T-helper 17 cell (primary cell): Measurements from ENCODE around the gene ELK1. TPM values are rescaled to one million over a fixed set of nuclear protein-coding genes. Genes with fewer than 3 reads are reported as not detected.

Source experiments
- ATAC-seq: fragments of 150-1000 bp; cut with Tn5 transposase; 2 replicates; pipeline ENCODE4 v1.10.0; 2021; ENCODE audit warnings: mild to moderate bottlenecking, moderate library complexity
- DNase-seq, 3 donors: peaks; one replicate each; pipeline versions ENCODE4 v3.0.0 to v3.0.0-alpha.2; 2020 to 2021
- H3K9me3 ChIP-seq: one replicate; pipeline ENCODE4 v1.7.0; 2013; ENCODE audit warnings: low read length, mild to moderate bottlenecking; ENCODE audit not compliant: control insufficient read depth, poor library complexity, severe bottlenecking
- H3K27ac Mint-ChIP-seq: one replicate; pipeline ENCODE4 v1.8.0; 2022; ENCODE audit warnings: mild to moderate bottlenecking, moderate library complexity, mixed read lengths
- H3K27me3 Mint-ChIP-seq: one replicate; pipeline ENCODE4 v1.8.0; 2022; ENCODE audit warnings: mixed read lengths
- H3K36me3 Mint-ChIP-seq: one replicate; pipeline ENCODE4 v1.8.0; 2022; ENCODE audit warnings: low read depth, mixed read lengths
- H3K4me1 Mint-ChIP-seq: one replicate; pipeline ENCODE4 v1.8.0; 2022; ENCODE audit warnings: mild to moderate bottlenecking, mixed read lengths
- H3K4me3 Mint-ChIP-seq: one replicate; pipeline ENCODE4 v1.8.0; 2022; ENCODE audit warnings: mild to moderate bottlenecking, moderate library complexity, mixed read lengths
- total RNA-seq, 4 donors: library from RNA in 2 of 4; stranded (reverse) in 2 of 4; gene quantifications; one replicate each; pipeline ENCODE4 v1.2.3 and lab custom pipeline; 2022 to 2026

ELK1 gene
- total RNA-seq, 2 donors from 2014 or later, result 33.0 to 33.2 TPM

GRCh38 chrX:47659421-47659726 is 9.0 kb upstream of the ELK1 start:
- ATAC-seq (no peak), DNase-seq (no peak)
- Mint-ChIP-seq H3K27me3 (no peaks in the 10 kb centered on the region), H3K4me3 (peak overlapping the region; percentile 80), H3K36me3 (peaks cover 8% of the 10 kb centered on the region), H3K4me1 (peaks cover 13% of the 10 kb centered on the region), H3K27ac (peak overlapping the region; percentile 91)
- no peaks in the 10 kb centered on the region for H3K9me3 ChIP-seq

- Mint-ChIP-seq H3K4me3 (peak within 1 kb of the TSS; percentile 80), H3K27me3 (no peaks in the 10 kb centered on the region), H3K36me3 (peaks cover 8% of the 10 kb centered on the region), H3K4me1 (peaks cover 13% of the 10 kb centered on the region), H3K27ac (peak within 1 kb of the TSS; percentile 91)
- DNase-seq, result peak; percentile 81 to 88 (median 82)
- peak; percentile 86 for ATAC-seq
- no peaks in the 10 kb centered on the region for H3K9me3 ChIP-seq
Observed at GRCh38 chrX:47658684-47659420, 8.5 kb upstream of the ELK1 start, which contains the start of gene UXT. UXT (minus strand) TSS chrX:47659180; CDS start chrX:47658927, 253 bp downstream.

- H3K4me3 Mint-ChIP-seq, result peak overlapping the region; percentile 80
- ATAC-seq, result no peak
- H3K4me1 Mint-ChIP-seq, result peaks cover 13% of the 10 kb centered on the region
Observed at GRCh38 chrX:47658301-47658683, 7.9 kb upstream of the ELK1 start.

GRCh38 chrX:47651043-47651905 is 911 bp upstream of the ELK1 start:
- H3K36me3 Mint-ChIP-seq, result peaks cover 10% of the 10 kb centered on the region

More at GRCh38 chrX:47658301-47658683, 7.9 kb upstream of the ELK1 start:
- H3K36me3 Mint-ChIP-seq, result peaks cover 10% of the 10 kb centered on the region
- H3K9me3 ChIP-seq, result no peaks in the 10 kb centered on the region
- no peaks in the 10 kb centered on the region for H3K27me3 Mint-ChIP-seq
- no peak for DNase-seq
- H3K27ac Mint-ChIP-seq, result peak overlapping the region; percentile 91

GRCh38 chrX:47649781-47650163 is 591 bp downstream of the ELK1 start:
- ATAC-seq (no peak), DNase-seq (no peak)
- H3K4me3 Mint-ChIP-seq, result peak overlapping the region; percentile 96
- peaks cover 29% of the 10 kb centered on the region for H3K4me1 Mint-ChIP-seq
- peaks cover 5% of the 10 kb centered on the region for H3K36me3 Mint-ChIP-seq
- no peaks in the 10 kb centered on the region for H3K27me3 Mint-ChIP-seq
- peak overlapping the region; percentile 94 for H3K27ac Mint-ChIP-seq
- H3K9me3 ChIP-seq, result no peaks in the 10 kb centered on the region

More at GRCh38 chrX:47651043-47651905, 911 bp upstream of the ELK1 start:
- Mint-ChIP-seq H3K27ac (peak overlapping the region; percentile 94), H3K4me3 (peak overlapping the region; percentile 96), H3K4me1 (peaks cover 32% of the 10 kb centered on the region), H3K27me3 (no peaks in the 10 kb centered on the region)
- DNase-seq (no peak), ATAC-seq (no peak)
- no peaks in the 10 kb centered on the region for H3K9me3 ChIP-seq

- H3K27ac Mint-ChIP-seq, result peak overlapping the region; percentile 94
- peaks cover 34% of the 10 kb centered on the region for H3K4me1 Mint-ChIP-seq
- ATAC-seq (no peak), DNase-seq (no peak)
- H3K36me3 Mint-ChIP-seq, result peaks cover 7% of the 10 kb centered on the region
- H3K9me3 ChIP-seq, result no peaks in the 10 kb centered on the region
- H3K27me3 Mint-ChIP-seq, result no peaks in the 10 kb centered on the region
- H3K4me3 Mint-ChIP-seq, result peak overlapping the region; percentile 96
Observed at GRCh38 chrX:47649271-47649670, 1.1 kb downstream of the ELK1 start.

GRCh38 chrX:47648376-47648775 is 2.0 kb downstream of the ELK1 start:
- Mint-ChIP-seq H3K4me3 (peak overlapping the region; percentile 96), H3K4me1 (peaks cover 36% of the 10 kb centered on the region), H3K36me3 (peaks cover 6% of the 10 kb centered on the region), H3K27me3 (no peaks in the 10 kb centered on the region), H3K27ac (peak overlapping the region; percentile 72)
- DNase-seq (no peak), ATAC-seq (no peak)
- no peaks in the 10 kb centered on the region for H3K9me3 ChIP-seq

- Mint-ChIP-seq H3K27me3 (no peaks in the 10 kb centered on the region), H3K36me3 (peaks cover 2% of the 10 kb centered on the region), H3K4me1 (peaks cover 36% of the 10 kb centered on the region), H3K4me3 (no peak overlapping the region), H3K27ac (peak overlapping the region; percentile 82)
- ATAC-seq, result no peak
- DNase-seq, result no peak
- no peaks in the 10 kb centered on the region for H3K9me3 ChIP-seq
Observed at GRCh38 chrX:47646636-47647035, 3.7 kb downstream of the ELK1 start.

- DNase-seq, result no peak
- Mint-ChIP-seq H3K36me3 (peaks cover 2% of the 10 kb centered on the region), H3K27me3 (no peaks in the 10 kb centered on the region), H3K4me1 (peaks cover 27% of the 10 kb centered on the region), H3K27ac (no peak overlapping the region), H3K4me3 (no peak overlapping the region)
- H3K9me3 ChIP-seq, result no peaks in the 10 kb centered on the region
- no peak for ATAC-seq
Observed at GRCh38 chrX:47645530-47645929, 4.8 kb downstream of the ELK1 start.

GRCh38 chrX:47644557-47645091 is 5.7 kb downstream of the ELK1 start:
- H3K9me3 ChIP-seq, result no peaks in the 10 kb centered on the region
- H3K4me1 Mint-ChIP-seq, result peaks cover 27% of the 10 kb centered on the region
- H3K36me3 Mint-ChIP-seq, result peaks cover 4% of the 10 kb centered on the region
- ATAC-seq (peak; percentile 76), DNase-seq (no peak)
- no peak overlapping the region for H3K4me3 Mint-ChIP-seq
- peak overlapping the region; percentile 73 for H3K27ac Mint-ChIP-seq
- no peaks in the 10 kb centered on the region for H3K27me3 Mint-ChIP-seq

GRCh38 chrX:47643926-47644325 is 6.4 kb downstream of the ELK1 start:
- DNase-seq, result no peak
- no peak for ATAC-seq
- peaks cover 6% of the 10 kb centered on the region for H3K36me3 Mint-ChIP-seq
- peak overlapping the region; percentile 73 for H3K27ac Mint-ChIP-seq
- H3K4me3 Mint-ChIP-seq, result no peak overlapping the region
- peaks cover 25% of the 10 kb centered on the region for H3K4me1 Mint-ChIP-seq
- H3K27me3 Mint-ChIP-seq, result no peaks in the 10 kb centered on the region
- no peaks in the 10 kb centered on the region for H3K9me3 ChIP-seq

GRCh38 chrX:47638816-47639215 is 11.5 kb downstream of the ELK1 start:
- H3K4me3 Mint-ChIP-seq, result no peak overlapping the region
- DNase-seq, result no peak
- ATAC-seq, result no peak
- no peaks in the 10 kb centered on the region for H3K27me3 Mint-ChIP-seq
- H3K9me3 ChIP-seq, result no peaks in the 10 kb centered on the region
- H3K4me1 Mint-ChIP-seq, result peaks cover 14% of the 10 kb centered on the region
- H3K27ac Mint-ChIP-seq, result no peak overlapping the region
- H3K36me3 Mint-ChIP-seq, result peaks cover 3% of the 10 kb centered on the region

GRCh38 chrX:47637546-47638195 is 12.7 kb downstream of the ELK1 start:
- ATAC-seq (peak; percentile 96), DNase-seq (no peak)
- Mint-ChIP-seq H3K4me1 (peaks cover 14% of the 10 kb centered on the region), H3K36me3 (peaks cover 3% of the 10 kb centered on the region), H3K27me3 (no peaks in the 10 kb centered on the region), H3K4me3 (peak overlapping the region; percentile 87), H3K27ac (peak overlapping the region; percentile 54)
- H3K9me3 ChIP-seq, result no peaks in the 10 kb centered on the region
